IgD-negative memory B cell (primary cell): ENCODE data around the gene STPG3. TPM values are rescaled to one million over a fixed set of nuclear protein-coding genes. Genes with fewer than 3 reads are reported as not detected.
"Not testable (repeated sequence)": the region's sequence is repeated elsewhere in the genome, so short reads cannot be mapped to it uniquely, and the experiment has no call there.

Experiments
- H3K27ac Mint-ChIP-seq, 3 donors: one replicate each; pipeline ENCODE4 v1.8.0; 2020 to 2022; ENCODE audit warnings: mild to moderate bottlenecking in 3 of 3, mixed read lengths in 3 of 3, moderate library complexity in 1 of 3
- H3K27me3 Mint-ChIP-seq: one replicate; pipeline ENCODE4 v1.8.0; 2021; ENCODE audit warnings: mixed read lengths
- H3K36me3 Mint-ChIP-seq: one replicate; pipeline ENCODE4 v1.8.0; 2020; ENCODE audit warnings: mild to moderate bottlenecking, mixed read lengths
- H3K4me1 Mint-ChIP-seq, 3 donors: one replicate each; pipeline ENCODE4 v1.8.0; 2020 to 2022; ENCODE audit warnings: mixed read lengths in 3 of 3, mild to moderate bottlenecking in 1 of 3
- H3K4me3 Mint-ChIP-seq, 4 donors: one replicate each; pipeline ENCODE4 v1.8.0; 2020 to 2022; ENCODE audit warnings: mild to moderate bottlenecking in 4 of 4, mixed read lengths in 4 of 4, moderate library complexity in 3 of 4
- H3K9me3 Mint-ChIP-seq, 3 donors: one replicate each; pipeline ENCODE4 v1.8.0; 2020 to 2021; ENCODE audit warnings: mixed read lengths in 3 of 3, mild to moderate bottlenecking in 1 of 3
- polyA plus RNA-seq: library from polyadenylated mRNA; unstranded; fragments of 300-500 nt; fragmentation: Illumina TruSeq; gene quantifications from one replicate; pipeline ENCODE4 v1.2.3, GENCODE V29; 2021

The STPG3 gene
- polyA plus RNA-seq, 1 donor from 2014 or later, result not detected

GRCh38 chr9:137234758-137235423 lies 16.2 kb upstream of the STPG3 start:
- peak overlapping the region; percentile 36 to 92 (median 57) for H3K4me3 Mint-ChIP-seq

GRCh38 chr9:137235424-137236237 lies 15.5 kb upstream of the STPG3 start:
- no peaks in the 10 kb centered on the region for H3K27me3 Mint-ChIP-seq
- H3K27ac Mint-ChIP-seq, result peak overlapping the region in 1 of 3 donors; percentile 73
- H3K9me3 Mint-ChIP-seq, result no peaks in the 10 kb centered on the region
- peaks cover 6 to 15% (median 15%) of the 10 kb centered on the region in 3 donors for H3K4me1 Mint-ChIP-seq
- no peaks in the 10 kb centered on the region for H3K36me3 Mint-ChIP-seq
- peak overlapping the region in 2 of 4 donors; percentile 38 to 92 for H3K4me3 Mint-ChIP-seq

More at GRCh38 chr9:137234758-137235423, 16.2 kb upstream of the STPG3 start:
- H3K27me3 Mint-ChIP-seq, result no peaks in the 10 kb centered on the region
- peak overlapping the region in 1 of 3 donors; percentile 13 for H3K27ac Mint-ChIP-seq
- peaks cover 6 to 15% (median 15%) of the 10 kb centered on the region in 3 donors for H3K4me1 Mint-ChIP-seq
- no peaks in the 10 kb centered on the region for H3K9me3 Mint-ChIP-seq
- H3K36me3 Mint-ChIP-seq, result no peaks in the 10 kb centered on the region

GRCh38 chr9:137236238-137236935 lies 14.7 kb upstream of the STPG3 start:
- Mint-ChIP-seq H3K27ac (peak overlapping the region in 1 of 3 donors; percentile 73), H3K36me3 (no peaks in the 10 kb centered on the region), H3K9me3 (no peaks in the 10 kb centered on the region), H3K4me3 (peak overlapping the region in 3 of 4 donors; percentile 37 to 60 (median 43)), H3K4me1 (peaks cover 11 to 15% (median 15%) of the 10 kb centered on the region in 3 donors), H3K27me3 (no peaks in the 10 kb centered on the region)

- Mint-ChIP-seq H3K27me3 (no peaks in the 10 kb centered on the region), H3K27ac (peak overlapping the region in 1 of 3 donors; percentile 73)
Measured at GRCh38 chr9:137236936-137237421, 14.1 kb upstream of the STPG3 start.

GRCh38 chr9:137237759-137238726 lies 13.0 kb upstream of the STPG3 start:
- Mint-ChIP-seq H3K4me3 (peak overlapping the region in 1 of 4 donors; percentile 54), H3K36me3 (no peaks in the 10 kb centered on the region), H3K27ac (no peak overlapping the region)

More at GRCh38 chr9:137236936-137237421, 14.1 kb upstream of the STPG3 start:
- Mint-ChIP-seq H3K36me3 (no peaks in the 10 kb centered on the region), H3K9me3 (no peaks in the 10 kb centered on the region), H3K4me1 (peaks cover 11 to 15% (median 15%) of the 10 kb centered on the region in 3 donors), H3K4me3 (peak overlapping the region in 1 of 4 donors; percentile 37)

GRCh38 chr9:137239541-137240200 lies 11.4 kb upstream of the STPG3 start:
- Mint-ChIP-seq H3K27ac (peak overlapping the region in 2 of 3 donors; percentile 63 to 73), H3K4me3 (peak overlapping the region; percentile 74 to 86 (median 79)), H3K4me1 (peaks cover 17 to 23% (median 19%) of the 10 kb centered on the region in 3 donors)
- H3K36me3 Mint-ChIP-seq, H3K27me3 Mint-ChIP-seq, H3K9me3 Mint-ChIP-seq: not testable (repeated sequence)

More at GRCh38 chr9:137237759-137238726, 13.0 kb upstream of the STPG3 start:
- Mint-ChIP-seq H3K9me3 (no peaks in the 10 kb centered on the region), H3K4me1 (peaks cover 11 to 22% (median 21%) of the 10 kb centered on the region in 3 donors), H3K27me3 (no peaks in the 10 kb centered on the region)

DNA sequence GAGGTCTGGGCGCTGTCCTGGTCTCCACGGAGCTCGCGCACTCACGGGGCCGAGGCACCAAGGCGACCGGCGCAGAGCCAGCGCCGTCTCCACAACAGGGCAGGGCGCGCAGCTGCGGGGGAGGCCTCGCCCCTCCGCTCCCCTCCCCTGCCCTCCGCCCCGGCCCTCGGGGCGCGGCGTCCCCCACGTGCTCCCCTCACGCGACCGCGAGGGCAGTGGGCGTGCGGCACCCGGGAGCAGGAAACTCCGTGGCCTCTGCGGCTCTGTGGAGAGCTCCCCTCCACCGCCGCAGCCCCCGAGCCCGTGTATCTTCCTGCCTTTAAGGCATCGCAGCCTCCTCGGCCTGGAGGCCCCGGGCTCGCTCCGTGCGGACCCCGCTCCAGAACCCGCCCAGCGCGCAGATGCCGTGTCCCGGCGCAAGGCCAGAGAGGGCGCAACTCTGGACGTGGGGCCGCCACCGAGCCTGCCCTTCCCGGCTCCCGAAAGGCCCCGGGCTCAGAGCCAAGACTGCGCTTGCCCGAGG lies 10.7 kb upstream of the STPG3 start:
- no peaks in the 10 kb centered on the region for H3K27me3 Mint-ChIP-seq
- peak overlapping the region; percentile 83 to 86 (median 85) for H3K4me3 Mint-ChIP-seq
- no peaks in the 10 kb centered on the region for H3K9me3 Mint-ChIP-seq
- peak overlapping the region in 2 of 3 donors; percentile 63 to 91 for H3K27ac Mint-ChIP-seq
- H3K4me1 Mint-ChIP-seq, result peaks cover 11 to 16% (median 12%) of the 10 kb centered on the region in 3 donors
- H3K36me3 Mint-ChIP-seq, result no peaks in the 10 kb centered on the region

GRCh38 chr9:137240841-137241489 lies 10.1 kb upstream of the STPG3 start, which contains the start of gene TUBB4B:
Gene TUBB4B (plus strand): TSS chr9:137241287. CDS start chr9:137241361, 74 bp downstream.
- Mint-ChIP-seq H3K27me3 (no peaks in the 10 kb centered on the region), H3K36me3 (no peaks in the 10 kb centered on the region), H3K4me1 (peaks cover 11 to 15% (median 11%) of the 10 kb centered on the region in 3 donors), H3K27ac (peak within 1 kb of the TSS; percentile 91 to 97 (median 95)), H3K4me3 (peak within 1 kb of the TSS; percentile 84 to 97 (median 90)), H3K9me3 (no peaks in the 10 kb centered on the region)

GRCh38 chr9:137241490-137242268 lies 9.4 kb upstream of the STPG3 start:
- H3K4me1 Mint-ChIP-seq, result peaks cover 11 to 15% (median 11%) of the 10 kb centered on the region in 3 donors
- no peaks in the 10 kb centered on the region for H3K27me3 Mint-ChIP-seq
- no peaks in the 10 kb centered on the region for H3K36me3 Mint-ChIP-seq
- peak overlapping the region; percentile 80 to 95 (median 91) for H3K27ac Mint-ChIP-seq
- H3K4me3 Mint-ChIP-seq, result peak overlapping the region; percentile 84 to 97 (median 90)
- H3K9me3 Mint-ChIP-seq, result no peaks in the 10 kb centered on the region

- H3K27me3 Mint-ChIP-seq, result no peaks in the 10 kb centered on the region
- H3K36me3 Mint-ChIP-seq, result no peaks in the 10 kb centered on the region
- H3K4me1 Mint-ChIP-seq, result peaks cover 9 to 15% (median 11%) of the 10 kb centered on the region in 3 donors
- no peaks in the 10 kb centered on the region for H3K9me3 Mint-ChIP-seq
- H3K4me3 Mint-ChIP-seq, result peak overlapping the region; percentile 82 to 91 (median 86)
- peak overlapping the region; percentile 80 to 87 (median 82) for H3K27ac Mint-ChIP-seq
Measured at GRCh38 chr9:137242269-137243203, 8.6 kb upstream of the STPG3 start.

DNA sequence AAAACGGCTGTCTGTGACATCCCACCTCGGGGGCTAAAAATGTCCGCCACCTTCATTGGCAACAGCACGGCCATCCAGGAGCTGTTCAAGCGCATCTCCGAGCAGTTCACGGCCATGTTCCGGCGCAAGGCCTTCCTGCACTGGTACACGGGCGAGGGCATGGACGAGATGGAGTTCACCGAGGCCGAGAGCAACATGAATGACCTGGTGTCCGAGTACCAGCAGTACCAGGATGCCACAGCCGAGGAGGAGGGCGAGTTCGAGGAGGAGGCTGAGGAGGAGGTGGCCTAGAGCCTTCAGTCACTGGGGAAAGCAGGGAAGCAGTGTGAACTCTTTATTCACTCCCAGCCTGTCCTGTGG lies 7.8 kb upstream of the STPG3 start:
- H3K27me3 Mint-ChIP-seq, H3K36me3 Mint-ChIP-seq, H3K9me3 Mint-ChIP-seq: not testable (repeated sequence)
- peak overlapping the region in 1 of 3 donors; percentile 82 for H3K27ac Mint-ChIP-seq
- H3K4me1 Mint-ChIP-seq, result peaks cover 9 to 14% (median 11%) of the 10 kb centered on the region in 3 donors
- H3K4me3 Mint-ChIP-seq, result peak overlapping the region in 2 of 4 donors; percentile 60 to 82
